ENCODE data around the gene MRPL53.
A peak's percentile ranks its signal among the peaks of the same experiment; 100 is the strongest.

Gene MRPL53

DNA sequence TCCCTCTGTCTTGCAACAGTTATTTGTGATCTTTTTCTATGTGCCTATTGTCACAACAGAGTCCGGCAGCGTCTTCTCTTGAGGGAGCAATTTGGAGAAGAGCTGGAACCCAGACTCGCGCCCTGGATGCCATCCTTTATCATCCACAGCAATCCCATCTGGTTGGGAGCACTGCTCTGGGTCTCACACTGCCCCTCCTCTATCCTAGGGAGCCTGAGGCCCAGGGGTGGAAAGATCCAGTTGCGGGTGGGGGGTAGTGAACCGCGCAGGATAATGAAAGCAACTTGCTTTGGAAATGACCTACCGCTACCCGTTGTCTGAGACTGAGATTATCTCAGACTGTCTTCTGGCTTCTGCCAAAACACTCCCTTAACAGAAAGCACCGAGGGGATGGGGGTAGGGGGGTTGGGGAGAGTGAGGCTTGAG is 13.5 kb downstream of the MRPL53 start:
- H3K36me3 ChIP-seq (ENCODE audit: control insufficient read depth, insufficient read depth, low read length) = peaks cover 8% of the 10 kb centered on the region
- H3K9me3 ChIP-seq (ENCODE audit: control insufficient read depth, low read length) = no peaks in the 10 kb centered on the region
- WGBS, 2 experiments = 3 to 14% methylated on average over 9 to 10 of the region's 10 CpGs
- no peaks in the 10 kb centered on the region for H3K27me3 ChIP-seq (ENCODE audit: control insufficient read depth, insufficient read depth, low read length, poor library complexity, severe bottlenecking)
- no peak overlapping the region for H3K27ac ChIP-seq (ENCODE audit: insufficient read depth, low read depth, low read length, poor library complexity, severe bottlenecking)
- peak overlapping the region; percentile 96 for H3K4me3 ChIP-seq (ENCODE audit: insufficient read depth, low read depth, low read length)
- H3K4me1 ChIP-seq (ENCODE audit: control insufficient read depth, insufficient read depth, low read length) = peaks cover 12% of the 10 kb centered on the region

DNA sequence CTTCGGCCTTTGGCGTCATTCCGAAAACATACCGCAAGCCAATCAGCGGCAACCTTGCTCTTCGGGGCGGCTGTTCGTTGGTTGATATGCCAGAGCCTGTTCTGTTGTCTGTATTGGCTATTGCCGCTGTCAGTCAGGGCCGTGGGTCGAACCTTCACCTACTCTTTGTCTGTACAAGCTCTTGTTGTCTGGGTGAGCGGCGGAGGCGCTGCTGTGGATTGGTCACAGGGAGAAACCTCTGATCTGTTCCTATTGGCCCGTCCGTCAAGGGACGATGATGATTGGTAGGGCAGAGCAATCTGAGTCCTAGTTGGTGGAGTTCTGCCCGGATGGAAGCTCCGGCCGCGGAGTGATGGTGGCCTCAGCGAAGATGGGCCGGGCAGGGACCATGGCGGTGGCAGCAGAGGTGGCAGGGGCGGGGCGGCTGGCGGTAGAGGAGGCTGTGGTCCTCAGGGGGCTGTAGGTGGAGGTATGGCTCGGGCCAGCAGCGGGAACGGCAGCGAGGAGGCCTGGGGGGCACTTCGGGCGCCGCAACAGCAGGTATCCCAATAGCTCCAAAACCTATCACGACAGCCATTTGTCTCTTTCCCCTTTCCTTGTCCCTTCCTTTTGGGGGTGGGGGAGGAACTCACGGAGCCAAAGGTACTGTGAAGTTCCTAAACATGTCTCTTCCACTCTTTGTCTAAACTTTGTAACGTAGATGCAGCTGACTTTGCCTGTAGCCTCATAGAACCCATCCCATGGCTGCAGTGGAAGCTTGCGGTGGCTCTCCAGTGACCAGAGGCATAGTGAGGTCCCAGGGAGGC is 14.1 kb downstream of the MRPL53 start, which contains the start of gene WBP1:
TSS of gene WBP1 (plus strand) at position 307 of the 806 bp plus-strand sequence. CDS start at position 472, 165 bp downstream.
- WGBS, 2 experiments = 0% methylated on average over 38 of the region's 38 CpGs
- peak within 1 kb of the TSS; percentile 96 for H3K4me3 ChIP-seq (ENCODE audit: insufficient read depth, low read depth, low read length)
- peaks cover 8% of the 10 kb centered on the region for H3K36me3 ChIP-seq (ENCODE audit: control insufficient read depth, insufficient read depth, low read length)
- H3K9me3 ChIP-seq (ENCODE audit: control insufficient read depth, low read length) = no peaks in the 10 kb centered on the region
- H3K27ac ChIP-seq (ENCODE audit: insufficient read depth, low read depth, low read length, poor library complexity, severe bottlenecking) = peak within 1 kb of the TSS; percentile 94
- H3K4me1 ChIP-seq (ENCODE audit: control insufficient read depth, insufficient read depth, low read length) = peaks cover 12% of the 10 kb centered on the region
- H3K27me3 ChIP-seq (ENCODE audit: control insufficient read depth, insufficient read depth, low read length, poor library complexity, severe bottlenecking) = no peaks in the 10 kb centered on the region

DNA sequence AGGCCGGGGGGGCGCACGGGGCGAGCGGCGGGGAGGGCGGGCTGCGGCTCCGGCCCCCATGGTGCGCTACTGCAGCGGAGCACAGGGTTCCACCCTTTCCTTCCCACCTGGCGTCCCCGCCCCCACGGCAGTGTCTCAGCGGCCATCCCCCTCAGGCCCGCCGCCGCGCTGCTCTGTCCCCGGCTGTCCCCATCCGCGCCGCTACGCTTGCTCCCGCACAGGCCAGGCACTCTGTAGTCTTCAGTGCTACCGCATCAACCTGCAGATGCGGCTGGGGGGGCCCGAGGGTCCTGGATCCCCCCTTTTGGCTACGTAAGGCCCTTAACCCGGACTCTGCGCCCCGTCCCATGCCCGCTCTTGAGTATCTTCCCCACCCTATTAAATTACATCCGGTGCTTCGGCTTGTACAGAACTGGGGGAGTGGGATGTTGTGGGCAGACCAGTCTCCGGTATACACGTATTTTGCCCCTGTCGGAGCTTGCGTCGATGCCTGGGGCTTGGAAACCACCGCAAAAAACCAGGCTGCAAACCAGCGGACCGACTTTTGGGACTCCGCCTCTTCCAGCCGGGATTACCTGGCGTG is 14.8 kb downstream of the MRPL53 start:
- 0% methylated on average over 45 to 46 of the region's 46 CpGs for WGBS, 2 experiments
- Histone ChIP-seq H3K36me3 (ENCODE audit: control insufficient read depth, insufficient read depth, low read length) (peaks cover 8% of the 10 kb centered on the region), H3K9me3 (ENCODE audit: control insufficient read depth, low read length) (no peaks in the 10 kb centered on the region), H3K27ac (ENCODE audit: insufficient read depth, low read depth, low read length, poor library complexity, severe bottlenecking) (peak overlapping the region; percentile 94), H3K4me3 (ENCODE audit: insufficient read depth, low read depth, low read length) (peak overlapping the region; percentile 75), H3K4me1 (ENCODE audit: control insufficient read depth, insufficient read depth, low read length) (peaks cover 12% of the 10 kb centered on the region), H3K27me3 (ENCODE audit: control insufficient read depth, insufficient read depth, low read length, poor library complexity, severe bottlenecking) (no peaks in the 10 kb centered on the region)

GRCh38 chr2:74457129-74457548 is 15.3 kb downstream of the MRPL53 start:
- peak overlapping the region; percentile 75 for H3K4me3 ChIP-seq (ENCODE audit: insufficient read depth, low read depth, low read length)
- peak overlapping the region; percentile 94 for H3K27ac ChIP-seq (ENCODE audit: insufficient read depth, low read depth, low read length, poor library complexity, severe bottlenecking)
- no peaks in the 10 kb centered on the region for H3K27me3 ChIP-seq (ENCODE audit: control insufficient read depth, insufficient read depth, low read length, poor library complexity, severe bottlenecking)
- peaks cover 4% of the 10 kb centered on the region for H3K36me3 ChIP-seq (ENCODE audit: control insufficient read depth, insufficient read depth, low read length)
- WGBS, 2 experiments = 1 to 2% methylated on average over 27 of the region's 27 CpGs
- no peaks in the 10 kb centered on the region for H3K9me3 ChIP-seq (ENCODE audit: control insufficient read depth, low read length)
- peaks cover 12% of the 10 kb centered on the region for H3K4me1 ChIP-seq (ENCODE audit: control insufficient read depth, insufficient read depth, low read length)

- 5% methylated on average over 40 of the region's 40 CpGs for WGBS, 2 experiments
- H3K27me3 ChIP-seq (ENCODE audit: control insufficient read depth, insufficient read depth, low read length, poor library complexity, severe bottlenecking) = no peaks in the 10 kb centered on the region
- no peaks in the 10 kb centered on the region for H3K36me3 ChIP-seq (ENCODE audit: control insufficient read depth, insufficient read depth, low read length)
- no peaks in the 10 kb centered on the region for H3K9me3 ChIP-seq (ENCODE audit: control insufficient read depth, low read length)
- H3K4me1 ChIP-seq (ENCODE audit: control insufficient read depth, insufficient read depth, low read length) = peaks cover 12% of the 10 kb centered on the region
- H3K4me3 ChIP-seq (ENCODE audit: insufficient read depth, low read depth, low read length) = peak within 1 kb of the TSS; percentile 78
- no peak within 1 kb of the TSS for H3K27ac ChIP-seq (ENCODE audit: insufficient read depth, low read depth, low read length, poor library complexity, severe bottlenecking)
Observed at GRCh38 chr2:74454654-74455511, 17.6 kb downstream of the MRPL53 start, which contains the start of gene INO80B. Gene INO80B, plus strand, starts transcription at chr2:74455087. Its CDS starts 30 bp downstream, at chr2:74455117.

GRCh38 chr2:74450570-74451190 is 21.8 kb downstream of the MRPL53 start:
- no peaks in the 10 kb centered on the region for H3K27me3 ChIP-seq (ENCODE audit: control insufficient read depth, insufficient read depth, low read length, poor library complexity, severe bottlenecking)
- no peak overlapping the region for H3K27ac ChIP-seq (ENCODE audit: insufficient read depth, low read depth, low read length, poor library complexity, severe bottlenecking)
- H3K4me3 ChIP-seq (ENCODE audit: insufficient read depth, low read depth, low read length) = no peak overlapping the region
- H3K36me3 ChIP-seq (ENCODE audit: control insufficient read depth, insufficient read depth, low read length) = no peaks in the 10 kb centered on the region
- WGBS, 2 experiments = 82 to 83% methylated on average over 3 of the region's 3 CpGs
- peaks cover 1% of the 10 kb centered on the region for H3K4me1 ChIP-seq (ENCODE audit: control insufficient read depth, insufficient read depth, low read length)
- H3K9me3 ChIP-seq (ENCODE audit: control insufficient read depth, low read length) = no peaks in the 10 kb centered on the region

DNA sequence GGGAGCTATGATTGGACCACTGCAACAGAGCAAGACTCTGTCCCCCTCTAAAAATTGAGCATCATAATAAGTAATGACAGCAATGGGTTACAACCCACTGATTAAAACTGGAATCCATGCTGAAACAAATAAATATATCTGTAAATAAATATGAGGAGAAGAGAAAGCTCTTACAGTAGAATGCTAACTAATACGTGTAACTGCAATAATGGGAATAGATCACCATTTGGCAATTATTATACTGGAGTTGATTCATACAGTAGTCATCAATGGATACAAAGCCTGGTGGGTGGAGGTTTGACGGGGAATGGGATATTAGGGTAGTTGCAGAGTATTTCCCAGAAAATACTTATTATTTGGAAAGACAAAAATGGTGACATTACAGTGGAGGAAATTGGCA is 23.7 kb downstream of the MRPL53 start:
- H3K27me3 ChIP-seq (ENCODE audit: control insufficient read depth, insufficient read depth, low read length, poor library complexity, severe bottlenecking) = peaks cover 12% of the 10 kb centered on the region
- WGBS, 2 experiments = 91% methylated on average over 2 of the region's 2 CpGs
- H3K4me1 ChIP-seq (ENCODE audit: control insufficient read depth, insufficient read depth, low read length) = no peaks in the 10 kb centered on the region
- no peaks in the 10 kb centered on the region for H3K36me3 ChIP-seq (ENCODE audit: control insufficient read depth, insufficient read depth, low read length)
- H3K9me3 ChIP-seq (ENCODE audit: control insufficient read depth, low read length) = no peaks in the 10 kb centered on the region
- no peak overlapping the region for H3K27ac ChIP-seq (ENCODE audit: insufficient read depth, low read depth, low read length, poor library complexity, severe bottlenecking)
- H3K4me3 ChIP-seq (ENCODE audit: insufficient read depth, low read depth, low read length) = no peak overlapping the region

DNA sequence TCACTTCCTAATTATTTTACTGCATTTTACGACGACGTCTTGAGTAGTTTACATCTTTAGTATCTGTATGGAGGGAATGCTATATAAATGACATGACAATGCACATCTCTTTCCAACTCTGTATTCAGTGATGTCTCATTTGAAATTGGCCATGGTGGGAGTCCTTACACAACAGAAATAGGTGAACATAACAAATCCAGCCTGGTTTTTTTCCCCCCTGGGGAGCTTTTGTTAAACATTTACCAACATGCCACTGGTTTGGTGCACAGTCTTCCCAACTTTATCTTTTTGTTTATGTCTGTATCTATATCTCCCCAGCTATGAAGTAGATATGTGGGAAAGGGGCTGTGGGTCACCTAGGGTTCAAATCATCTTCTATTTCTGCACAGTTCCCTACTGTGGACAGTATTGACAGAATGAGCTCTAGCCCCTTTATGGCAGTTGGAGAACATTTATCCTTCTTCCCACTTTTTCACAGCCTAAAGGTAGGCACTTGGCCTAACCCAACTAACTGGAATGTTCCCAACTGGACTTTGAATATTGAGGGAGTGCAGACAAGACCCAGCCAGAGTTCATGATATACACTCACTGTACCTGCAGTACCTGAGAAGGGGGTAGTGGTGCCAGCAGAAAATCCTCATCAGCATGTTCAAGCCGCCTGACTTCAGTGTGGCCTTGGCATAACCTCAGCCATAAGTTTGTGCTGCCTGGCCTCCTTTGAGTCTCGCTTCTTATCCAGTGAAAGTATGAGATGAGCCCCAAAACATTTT is 25.1 kb downstream of the MRPL53 start:
- Histone ChIP-seq H3K4me1 (ENCODE audit: control insufficient read depth, insufficient read depth, low read length) (peaks cover 2% of the 10 kb centered on the region), H3K27me3 (ENCODE audit: control insufficient read depth, insufficient read depth, low read length, poor library complexity, severe bottlenecking) (peaks cover 18% of the 10 kb centered on the region), H3K36me3 (ENCODE audit: control insufficient read depth, insufficient read depth, low read length) (no peaks in the 10 kb centered on the region), H3K27ac (ENCODE audit: insufficient read depth, low read depth, low read length, poor library complexity, severe bottlenecking) (no peak overlapping the region), H3K4me3 (ENCODE audit: insufficient read depth, low read depth, low read length) (no peak overlapping the region), H3K9me3 (ENCODE audit: control insufficient read depth, low read length) (no peaks in the 10 kb centered on the region)
- 90 to 91% methylated on average over 2 to 5 of the region's 5 CpGs for WGBS, 2 experiments

Data from ectodermal cell (in vitro differentiated cells).